Measurements from ENCODE around the gene PRR22.
"Not testable (repeated sequence)": the region's sequence is repeated elsewhere in the genome, so short reads cannot be mapped to it uniquely, and the experiment has no call there.

The PRR22 gene

GRCh38 chr19:5790559-5791520 is 6.3 kb upstream of the PRR22 start, which contains the start of gene DUS3L:
TSS of gene DUS3L (minus strand) at chr19:5791163. CDS start at chr19:5791141, 22 bp downstream.
- DNase-seq (ENCODE audit: low spot score) = peak; percentile 100

DNA sequence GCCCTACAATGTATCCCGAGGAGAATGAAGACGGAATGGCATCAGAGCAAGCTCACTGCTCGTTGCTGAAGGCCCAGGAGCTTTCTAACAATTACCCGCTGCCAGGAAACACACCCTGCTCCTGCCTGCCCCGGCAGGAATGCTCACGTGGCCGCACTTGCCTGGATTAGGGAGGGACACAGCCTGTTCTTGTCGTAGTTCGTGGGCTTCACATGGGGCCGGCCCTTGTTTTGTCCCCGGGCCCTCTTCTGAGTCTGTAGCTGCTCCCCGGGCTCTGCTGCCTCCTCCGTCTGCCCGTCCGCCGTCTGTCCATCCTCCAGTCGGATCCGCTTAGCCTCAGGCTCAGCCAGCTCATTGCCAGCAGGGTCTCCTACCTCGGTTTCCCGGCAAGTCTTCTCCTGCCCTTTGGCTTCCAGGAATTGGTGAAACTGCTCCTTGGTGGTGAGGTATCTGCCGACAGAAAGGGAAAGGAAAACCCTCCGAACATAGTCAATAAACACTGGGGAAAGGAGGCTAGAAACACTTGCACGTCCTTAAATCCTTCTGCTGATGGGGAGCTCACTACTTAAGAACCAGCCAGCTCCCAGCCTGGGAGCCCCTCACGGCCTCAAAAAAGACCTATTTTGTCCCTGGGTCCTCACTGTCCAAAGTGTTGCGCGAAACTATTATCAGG is 5.5 kb upstream of the PRR22 start:
- no peak for DNase-seq (ENCODE audit: low spot score)

GRCh38 chr19:5789351-5789761 is 4.8 kb upstream of the PRR22 start:
- DNase-seq (ENCODE audit: low spot score) = no peak

DNA sequence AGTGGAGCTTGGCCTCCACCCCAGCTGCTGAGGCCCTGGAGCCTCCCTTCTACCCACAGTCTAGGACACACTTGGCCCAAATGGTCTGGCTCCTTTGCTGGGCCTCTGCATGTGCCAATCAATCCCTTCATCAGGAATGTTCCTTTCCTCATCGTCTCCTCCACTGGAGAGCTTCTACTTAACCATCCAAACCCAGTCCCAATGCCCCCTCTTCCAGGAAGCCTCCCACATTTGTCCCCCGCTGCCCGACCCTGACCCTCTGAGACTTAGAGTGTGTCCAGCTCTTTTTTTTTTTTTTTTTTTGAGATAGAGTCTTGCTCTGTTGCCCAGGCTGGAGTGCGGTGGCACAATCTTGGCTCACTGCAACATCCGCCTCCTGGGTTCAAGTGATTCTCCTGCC is 3.9 kb upstream of the PRR22 start:
- DNase-seq (ENCODE audit: low spot score) = no peak

- DNase-seq (ENCODE audit: low spot score) = no peak
Measured at GRCh38 chr19:5787409-5788182, 3.0 kb upstream of the PRR22 start.

DNA sequence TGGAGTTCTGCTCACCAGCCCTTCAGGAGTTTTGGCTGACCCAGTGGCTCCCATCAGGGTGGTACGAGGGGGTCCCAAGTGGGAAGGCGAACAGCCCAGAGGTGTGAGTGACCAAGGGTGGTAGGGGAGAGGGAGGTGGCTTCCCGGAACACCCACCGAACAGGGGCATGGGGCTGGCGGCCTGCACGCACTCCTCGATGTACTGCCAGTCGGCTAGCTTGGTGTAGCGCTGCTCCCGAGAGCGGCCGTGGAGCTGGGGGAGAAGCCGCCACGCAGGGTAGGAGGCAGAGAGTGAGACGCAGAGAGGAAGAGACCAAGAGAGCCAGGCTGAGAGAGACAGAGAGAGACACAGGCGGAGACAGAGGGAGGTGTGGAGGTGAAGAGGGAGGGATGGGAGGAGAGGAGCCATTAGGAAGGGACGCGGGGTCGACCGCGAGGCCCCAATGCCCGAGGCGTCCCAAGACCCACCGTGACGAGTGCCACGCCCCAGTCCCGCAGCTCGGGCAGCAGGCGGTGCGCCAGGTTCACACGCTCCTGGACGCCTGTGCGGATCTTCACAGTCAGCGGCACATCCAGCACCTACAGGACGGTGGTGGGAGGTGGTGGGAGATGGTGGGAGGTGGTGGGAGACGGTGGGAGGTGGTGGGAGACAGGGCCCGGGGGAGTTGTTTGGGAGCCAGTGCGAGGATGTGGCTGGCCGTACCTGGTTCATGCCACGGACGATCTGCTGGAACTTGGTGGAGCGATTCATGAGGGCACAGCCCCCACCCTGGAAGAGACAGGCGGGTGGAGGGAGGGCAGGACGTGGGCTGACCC is 2.3 kb upstream of the PRR22 start:
- no peak for DNase-seq (ENCODE audit: low spot score)

GRCh38 chr19:5785423-5785822 is 877 bp upstream of the PRR22 start:
- DNase-seq (ENCODE audit: low spot score) = no peak

DNA sequence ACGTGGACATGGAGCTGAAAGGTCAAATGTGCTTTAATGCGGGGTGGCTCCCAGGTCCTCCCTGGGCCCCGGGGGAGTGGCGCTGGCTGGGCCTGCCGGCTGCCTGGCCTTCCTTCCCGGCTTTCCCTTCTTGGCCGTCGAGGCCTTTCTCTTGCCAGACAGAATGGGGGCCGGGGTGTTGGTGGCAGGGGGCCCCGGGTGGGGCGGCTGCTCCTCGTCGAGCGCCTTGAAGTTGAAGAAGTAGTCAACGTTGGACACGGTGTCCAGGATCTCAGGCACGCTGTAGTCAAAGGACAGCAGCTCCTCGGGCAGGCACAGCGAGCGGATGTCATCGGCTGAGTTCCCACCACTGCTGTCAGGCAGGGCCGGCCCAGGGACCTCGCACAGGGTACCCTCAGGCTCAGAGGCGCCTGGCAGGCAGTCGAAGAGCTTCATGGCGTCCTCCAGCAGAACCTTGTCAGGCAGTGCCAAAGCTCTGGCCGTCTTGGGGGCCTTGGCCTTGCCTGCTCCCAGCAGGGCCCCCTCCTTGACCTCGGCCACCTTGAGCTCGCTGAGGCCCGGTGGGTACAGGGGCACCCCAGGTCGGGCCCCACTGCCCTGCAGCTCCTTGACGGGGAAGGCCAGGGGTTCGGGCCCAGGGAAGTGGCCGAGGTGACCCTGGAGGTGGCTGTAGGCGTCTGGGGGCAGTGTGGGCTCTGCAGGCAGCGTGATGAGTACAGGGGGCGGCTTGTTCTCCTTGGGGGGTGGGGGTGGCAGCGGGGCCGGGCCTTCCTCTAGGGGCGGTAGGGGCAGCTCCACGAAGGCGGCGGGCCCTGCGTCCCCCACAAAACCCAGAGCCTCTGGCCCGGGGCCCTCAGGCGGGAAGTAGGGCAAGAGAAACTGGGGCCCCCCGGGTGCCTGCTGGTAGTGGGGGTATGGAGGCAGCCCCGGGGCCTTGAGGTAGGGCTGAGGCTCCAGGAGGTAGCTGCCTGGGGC is 1.3 kb downstream of the PRR22 start:
- no peak for DNase-seq (ENCODE audit: low spot score)

DNA sequence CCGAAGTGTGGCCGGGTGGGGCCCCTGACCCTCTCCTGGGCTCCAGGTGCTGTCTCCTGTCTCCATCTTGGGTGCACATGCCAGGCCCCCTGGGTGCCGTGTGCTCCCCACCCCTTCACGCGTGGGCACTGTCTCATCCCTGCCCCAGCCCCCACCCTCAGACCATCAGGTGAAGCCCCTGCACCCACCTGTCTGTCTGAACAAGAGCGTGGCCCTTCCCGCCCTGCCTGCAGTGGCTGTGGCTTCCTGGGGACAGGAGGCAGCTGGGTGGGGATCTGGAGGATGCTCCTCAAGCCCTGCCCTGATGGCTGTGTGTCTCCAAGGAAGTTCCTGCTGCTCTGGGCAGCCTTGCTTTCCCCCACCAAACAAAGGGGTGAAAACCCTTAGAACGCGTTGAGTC is 2.2 kb downstream of the PRR22 start:
- no peak for DNase-seq (ENCODE audit: low spot score)

GRCh38 chr19:5780916-5781315 is 3.6 kb downstream of the PRR22 start:
- not testable (repeated sequence) for DNase-seq (ENCODE audit: low spot score)

GRCh38 chr19:5778402-5778801 is 6.1 kb downstream of the PRR22 start:
- DNase-seq (ENCODE audit: low spot score) = no peak

GRCh38 chr19:5775668-5776309 is 8.8 kb downstream of the PRR22 start:
- no peak for DNase-seq (ENCODE audit: low spot score)

- no peak for DNase-seq (ENCODE audit: low spot score)
Measured at GRCh38 chr19:5774921-5775320, 9.6 kb downstream of the PRR22 start.

DNA sequence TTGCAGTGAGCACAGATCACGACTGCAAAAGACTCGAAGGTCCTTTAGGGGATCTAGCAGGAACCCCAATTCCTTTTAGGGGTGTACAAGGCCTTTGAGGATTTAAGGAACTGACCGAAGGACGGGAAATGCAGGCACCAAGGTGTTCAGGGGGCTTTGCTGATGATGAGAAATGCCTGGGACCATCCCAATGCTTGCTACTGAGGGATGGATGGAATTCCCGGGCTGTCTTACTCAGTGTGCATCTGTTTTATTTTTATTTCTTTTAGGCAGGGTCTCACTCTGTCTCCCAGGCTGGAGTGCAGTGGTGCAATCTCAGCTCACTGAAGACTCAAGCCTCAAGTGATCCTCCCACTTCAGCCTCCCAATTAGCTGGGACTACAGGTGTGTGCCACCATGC is 11.3 kb downstream of the PRR22 start:
- DNase-seq (ENCODE audit: low spot score) = no peak

DNA sequence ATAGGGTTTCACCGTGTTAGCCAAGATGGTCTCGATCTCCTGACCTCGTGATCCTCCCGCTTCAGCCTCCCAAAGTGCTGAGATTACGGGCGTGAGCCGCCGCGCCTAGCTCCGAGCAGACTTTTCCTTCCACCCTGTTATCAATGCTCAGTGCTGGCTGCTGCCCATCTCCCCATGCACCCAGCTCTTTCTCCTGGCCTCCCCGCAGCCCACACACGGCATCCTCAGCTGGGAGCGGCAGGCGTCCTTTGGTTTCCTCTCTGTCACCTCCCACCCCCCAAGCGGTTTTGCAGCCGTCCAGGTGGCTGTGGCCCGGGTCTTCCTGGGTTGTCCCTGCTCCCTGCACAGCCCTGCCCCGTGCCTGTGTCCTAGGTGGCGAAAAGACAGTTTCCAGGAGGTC is 12.1 kb downstream of the PRR22 start:
- no peak for DNase-seq (ENCODE audit: low spot score)

DNA sequence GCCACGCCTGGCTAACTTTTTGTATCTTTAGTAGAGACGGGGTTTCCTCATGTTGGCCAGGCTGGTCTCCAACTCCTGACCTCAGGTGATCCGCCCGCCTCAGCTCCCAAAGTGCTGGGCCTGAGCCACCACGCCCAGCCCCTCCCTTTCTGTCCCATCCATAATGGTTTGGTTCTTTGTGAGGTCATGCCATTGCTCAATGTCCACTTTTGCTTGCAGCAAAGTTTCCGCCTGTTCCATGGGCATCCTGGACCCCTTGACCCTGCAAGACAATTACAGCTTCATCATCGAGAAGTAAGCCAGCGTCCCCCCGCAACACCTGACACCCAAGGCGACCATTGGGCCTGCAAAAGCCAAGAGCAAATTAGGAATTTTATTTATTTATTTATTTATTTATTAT is 16.6 kb downstream of the PRR22 start:
- DNase-seq (ENCODE audit: low spot score) = no peak

- DNase-seq (ENCODE audit: low spot score) = no peak
Measured at GRCh38 chr19:5765220-5765619, 19.3 kb downstream of the PRR22 start.

DNA sequence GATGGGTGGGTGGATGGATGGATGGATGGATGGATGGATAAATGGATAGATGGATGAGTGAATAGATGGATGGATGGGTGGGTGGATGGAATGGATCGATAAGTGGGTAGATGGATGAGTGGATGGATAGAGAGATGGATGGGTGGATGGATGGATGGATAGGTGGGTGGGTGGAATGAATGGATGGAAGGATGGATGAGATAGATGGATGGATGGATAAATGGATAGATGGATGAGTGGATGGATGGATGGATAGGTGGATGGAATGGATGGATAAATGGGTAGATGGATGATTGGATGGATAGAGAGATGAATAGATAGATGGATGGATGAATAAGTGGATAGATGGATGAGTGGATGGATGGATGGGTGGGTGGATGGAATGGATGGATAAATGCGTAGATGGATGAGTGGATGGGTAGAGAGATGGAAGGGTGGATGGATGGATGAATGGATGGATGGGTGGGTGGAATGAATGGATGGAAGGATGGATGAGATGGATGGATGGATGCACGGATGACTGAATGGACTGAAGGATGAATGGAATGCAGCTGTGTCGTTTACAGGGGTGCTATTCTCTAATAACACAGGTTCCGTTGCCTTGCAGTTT is 21.8 kb downstream of the PRR22 start:
- DNase-seq (ENCODE audit: low spot score) = no peak

- no peak for DNase-seq (ENCODE audit: low spot score)
Measured at GRCh38 chr19:5753743-5754142, 30.8 kb downstream of the PRR22 start.

Data from hepatic stellate cell (primary cell).